ENCODE data around the gene ZNF587. TPM values are rescaled to one million over a fixed set of nuclear protein-coding genes. Genes with fewer than 3 reads are reported as not detected.

ZNF587 gene
- total and polyA plus RNA-seq, 2 of the 13 experiments (the other 11 are each of a cell fraction or from before 2014, with no cell fraction given), result 8.7 to 17.5 TPM

DNA sequence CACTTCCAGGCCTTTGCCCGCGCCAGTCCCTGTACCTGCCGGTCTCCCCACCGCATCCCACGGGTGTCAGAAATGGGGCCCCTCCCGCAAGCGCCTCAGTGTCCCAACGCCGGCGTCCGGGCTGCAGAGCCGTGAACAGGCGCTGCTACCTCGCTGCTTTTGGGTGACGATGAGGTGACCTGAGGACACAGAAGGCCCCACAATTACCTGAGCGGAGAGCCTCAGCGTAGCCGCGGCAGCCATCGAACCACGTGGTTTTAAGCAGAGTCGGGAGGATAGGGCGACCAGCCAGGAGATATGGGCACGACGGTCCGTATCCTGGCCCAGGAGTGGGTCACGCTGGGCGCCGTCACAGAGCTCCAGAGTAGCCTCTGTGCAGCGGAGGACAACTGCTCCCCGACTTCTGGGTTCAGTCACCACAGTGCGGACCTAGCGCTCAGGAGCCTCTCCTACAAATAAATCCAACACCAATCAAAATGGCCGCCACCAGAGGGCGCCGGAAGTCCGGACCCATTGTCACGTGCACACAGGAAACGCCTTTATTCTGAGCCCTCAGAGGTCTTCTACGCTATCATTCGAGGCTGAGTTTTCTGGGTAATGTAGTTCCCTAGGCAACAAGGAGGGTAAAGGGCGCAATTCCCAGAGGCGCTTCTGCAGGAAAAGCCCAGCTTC, 39.0 kb downstream of the ZNF587 start, which contains the start of gene ZNF814:
TSS of gene ZNF814 (minus strand) at position 478 of the 672 bp plus-strand sequence. CDS start at position 243, 235 bp downstream.
- BruUV-seq (replicated peaks), result no TSS peak
- Histone ChIP-seq H2AFZ (ENCODE audit: low read length) (no peak within 1 kb of the TSS), H4K20me1 (ENCODE audit: insufficient read depth, low read length) (no peaks in the 10 kb centered on the region), H3K4me1 (ENCODE audit: insufficient read depth, low read length) (no peaks in the 10 kb centered on the region), H3K9me3 (ENCODE audit: low read length) (no peaks in the 10 kb centered on the region), H3K4me2 (ENCODE audit: low read depth, low read length) (no peak within 1 kb of the TSS), H3K27ac (ENCODE audit: extremely low read length, insufficient read depth, low read length) (no peak within 1 kb of the TSS), H3K27me3 (ENCODE audit: control insufficient read depth in 1 of 2, insufficient read depth in 2 of 2, low read length in 2 of 2) (no peaks in the 10 kb centered on the region), H3K9ac (ENCODE audit: insufficient read depth, low read depth, low read length) (no peak within 1 kb of the TSS), H3K36me3 (replicated peaks in 1 of 2; ENCODE audit: control insufficient read depth in 1 of 2, insufficient read depth in 2 of 2, low read length in 2 of 2) (no peaks in the 10 kb centered on the region), H3K79me2 (ENCODE audit: insufficient read depth, low read length) (no peaks in the 10 kb centered on the region), H3K4me3 (replicated peaks in 1 of 3; ENCODE audit: insufficient read depth in 1 of 3, low read depth in 2 of 3, low read length in 3 of 3) (no peak within 1 kb of the TSS)
- WGBS (ENCODE audit: low lambda C conversion rate), result 98% methylated on average over 38 of the region's 43 CpGs
- TF ChIP-seq KLF15 (CRISPR knock-in tag; IDR thresholded peaks at IDR 0.05; ENCODE audit: borderline replicate concordance), result no peak
- no peak for TF ChIP-seq GATAD1 (CRISPR knock-in tag; IDR thresholded peaks at IDR 0.05)
- TF ChIP-seq, protein P1, sequence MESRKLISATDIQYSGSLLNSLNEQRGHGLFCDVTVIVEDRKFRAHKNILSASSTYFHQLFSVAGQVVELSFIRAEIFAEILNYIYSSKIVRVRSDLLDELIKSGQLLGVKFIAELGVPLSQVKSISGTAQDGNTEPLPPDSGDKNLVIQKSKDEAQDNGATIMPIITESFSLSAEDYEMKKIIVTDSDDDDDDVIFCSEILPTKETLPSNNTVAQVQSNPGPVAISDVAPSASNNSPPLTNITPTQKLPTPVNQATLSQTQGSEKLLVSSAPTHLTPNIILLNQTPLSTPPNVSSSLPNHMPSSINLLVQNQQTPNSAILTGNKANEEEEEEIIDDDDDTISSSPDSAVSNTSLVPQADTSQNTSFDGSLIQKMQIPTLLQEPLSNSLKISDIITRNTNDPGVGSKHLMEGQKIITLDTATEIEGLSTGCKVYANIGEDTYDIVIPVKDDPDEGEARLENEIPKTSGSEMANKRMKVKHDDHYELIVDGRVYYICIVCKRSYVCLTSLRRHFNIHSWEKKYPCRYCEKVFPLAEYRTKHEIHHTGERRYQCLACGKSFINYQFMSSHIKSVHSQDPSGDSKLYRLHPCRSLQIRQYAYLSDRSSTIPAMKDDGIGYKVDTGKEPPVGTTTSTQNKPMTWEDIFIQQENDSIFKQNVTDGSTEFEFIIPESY (CRISPR knock-in tag; IDR thresholded peaks at IDR 0.05), result peak; percentile 87; the same call in 1 of the 2 replicates
- no peak for TF ChIP-seq ZFP36L1 (CRISPR knock-in tag; IDR thresholded peaks at IDR 0.05)
- TF ChIP-seq ZNF274 (CRISPR knock-in tag; IDR thresholded peaks at IDR 0.05), result no peak
- peak; percentile 72 for TF ChIP-seq THAP11 (CRISPR knock-in tag; IDR thresholded peaks at IDR 0.05)
- no peak for TF ChIP-seq ZNF230 (CRISPR knock-in tag; IDR thresholded peaks at IDR 0.05)
- TF ChIP-seq HNRNPUL1 (IDR thresholded peaks at IDR 0.05; ENCODE audit: low read depth, low read length), result no peak
- peak; percentile 46; the same call in 1 of the 2 replicates for TF ChIP-seq ZBTB38 (CRISPR knock-in tag; IDR thresholded peaks at IDR 0.05)
- TF ChIP-seq ZSCAN22 (CRISPR knock-in tag; IDR thresholded peaks at IDR 0.05), result no peak
- no peak for TF ChIP-seq FOXK1 (CRISPR knock-in tag; IDR thresholded peaks at IDR 0.05; ENCODE audit: borderline replicate concordance, low read depth)
- no peak for TF ChIP-seq MAFF (IDR thresholded peaks at IDR 0.05; ENCODE audit: low read depth, low read length)
- TF ChIP-seq TAF1 (CRISPR knock-in tag; IDR thresholded peaks at IDR 0.05), result no peak
- TF ChIP-seq SALL1 (CRISPR knock-in tag; IDR thresholded peaks at IDR 0.05), result no peak
- no peak for TF ChIP-seq RFX5 (IDR thresholded peaks at IDR 0.05; ENCODE audit: low read depth, low read length)
- 0 out of 2 replicates have a peak, but pooled peaks have one; percentile 10 for TF ChIP-seq STAG1 (CRISPR knock-in tag; IDR thresholded peaks at IDR 0.05)
- TF ChIP-seq, protein P2, sequence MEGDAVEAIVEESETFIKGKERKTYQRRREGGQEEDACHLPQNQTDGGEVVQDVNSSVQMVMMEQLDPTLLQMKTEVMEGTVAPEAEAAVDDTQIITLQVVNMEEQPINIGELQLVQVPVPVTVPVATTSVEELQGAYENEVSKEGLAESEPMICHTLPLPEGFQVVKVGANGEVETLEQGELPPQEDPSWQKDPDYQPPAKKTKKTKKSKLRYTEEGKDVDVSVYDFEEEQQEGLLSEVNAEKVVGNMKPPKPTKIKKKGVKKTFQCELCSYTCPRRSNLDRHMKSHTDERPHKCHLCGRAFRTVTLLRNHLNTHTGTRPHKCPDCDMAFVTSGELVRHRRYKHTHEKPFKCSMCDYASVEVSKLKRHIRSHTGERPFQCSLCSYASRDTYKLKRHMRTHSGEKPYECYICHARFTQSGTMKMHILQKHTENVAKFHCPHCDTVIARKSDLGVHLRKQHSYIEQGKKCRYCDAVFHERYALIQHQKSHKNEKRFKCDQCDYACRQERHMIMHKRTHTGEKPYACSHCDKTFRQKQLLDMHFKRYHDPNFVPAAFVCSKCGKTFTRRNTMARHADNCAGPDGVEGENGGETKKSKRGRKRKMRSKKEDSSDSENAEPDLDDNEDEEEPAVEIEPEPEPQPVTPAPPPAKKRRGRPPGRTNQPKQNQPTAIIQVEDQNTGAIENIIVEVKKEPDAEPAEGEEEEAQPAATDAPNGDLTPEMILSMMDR (CRISPR knock-in tag; IDR thresholded peaks at IDR 0.05), result peak; percentile 49
- TF ChIP-seq EP300 (IDR thresholded peaks at IDR 0.05; ENCODE audit: low read depth in 2 of 2, low read length in 2 of 2), result no peak
- TF ChIP-seq EP300 (CRISPR knock-in tag; IDR thresholded peaks at IDR 0.05; ENCODE audit: borderline replicate concordance), result no peak
- DNase-seq (ENCODE audit: low spot score) (no peak), ATAC-seq (peak; percentile 26; the same call in 2 of the 3 replicates), FAIRE-seq (no peak)
- intact Hi-C loops (cut with micrococcal nuclease; ENCODE audit: unreplicated experiment), result no loop called here
- ChIA-PET CTCF (ENCODE audit: low intra/inter-chr PET ratio, low total read pairs) (interaction anchor here (1.2 kb wide), 1 partner anchor 266 kb away, joined by 4 read pairs; no protein-coding TSS in a partner anchor), POLR2A (no interaction called here)
- in situ Hi-C loops (cut with HindIII; ENCODE audit: extremely low pct_ligation_motif_present, low pct_unique_long_range_greater_than_20kb), result no loop called here
